Nephron (organoid): ENCODE data around the gene ZNF787.

ENCODE experiments used
- H3K27ac Mint-ChIP-seq, 3 experiments: 2 replicates each; pipeline ENCODE4 v1.8.0; 2020; ENCODE audit warnings: mixed read lengths in 3 of 3, mild to moderate bottlenecking in 2 of 3, moderate library complexity in 1 of 3
- H3K27me3 Mint-ChIP-seq: 2 replicates; pipeline ENCODE4 v1.8.0; 2021; ENCODE audit warnings: low read depth, mild to moderate bottlenecking, moderate library complexity, mixed read lengths
- H3K36me3 Mint-ChIP-seq: 2 replicates; pipeline ENCODE4 v1.8.0; 2020; ENCODE audit warnings: low read depth, mixed read lengths
- H3K4me1 Mint-ChIP-seq: 2 replicates; pipeline ENCODE4 v1.8.0; 2020; ENCODE audit warnings: mixed read lengths
- H3K4me3 Mint-ChIP-seq, 3 experiments: 2 replicates each; pipeline ENCODE4 v1.8.0; 2020; ENCODE audit warnings: mild to moderate bottlenecking in 3 of 3, mixed read lengths in 3 of 3, moderate library complexity in 2 of 3
- H3K9me3 Mint-ChIP-seq: 2 replicates; pipeline ENCODE4 v1.8.0; 2020; ENCODE audit warnings: mixed read lengths
- CTCF ChIP-seq, 3 experiments: fragments of 200-600 bp; sonication (generic); IDR thresholded peaks; one replicate each; pipeline ENCODE4 v1.5.0; 2021; ENCODE audit warnings: antibody characterized with exemption in 3 of 3; ENCODE audit not compliant: unreplicated experiment in 3 of 3

Gene ZNF787

DNA sequence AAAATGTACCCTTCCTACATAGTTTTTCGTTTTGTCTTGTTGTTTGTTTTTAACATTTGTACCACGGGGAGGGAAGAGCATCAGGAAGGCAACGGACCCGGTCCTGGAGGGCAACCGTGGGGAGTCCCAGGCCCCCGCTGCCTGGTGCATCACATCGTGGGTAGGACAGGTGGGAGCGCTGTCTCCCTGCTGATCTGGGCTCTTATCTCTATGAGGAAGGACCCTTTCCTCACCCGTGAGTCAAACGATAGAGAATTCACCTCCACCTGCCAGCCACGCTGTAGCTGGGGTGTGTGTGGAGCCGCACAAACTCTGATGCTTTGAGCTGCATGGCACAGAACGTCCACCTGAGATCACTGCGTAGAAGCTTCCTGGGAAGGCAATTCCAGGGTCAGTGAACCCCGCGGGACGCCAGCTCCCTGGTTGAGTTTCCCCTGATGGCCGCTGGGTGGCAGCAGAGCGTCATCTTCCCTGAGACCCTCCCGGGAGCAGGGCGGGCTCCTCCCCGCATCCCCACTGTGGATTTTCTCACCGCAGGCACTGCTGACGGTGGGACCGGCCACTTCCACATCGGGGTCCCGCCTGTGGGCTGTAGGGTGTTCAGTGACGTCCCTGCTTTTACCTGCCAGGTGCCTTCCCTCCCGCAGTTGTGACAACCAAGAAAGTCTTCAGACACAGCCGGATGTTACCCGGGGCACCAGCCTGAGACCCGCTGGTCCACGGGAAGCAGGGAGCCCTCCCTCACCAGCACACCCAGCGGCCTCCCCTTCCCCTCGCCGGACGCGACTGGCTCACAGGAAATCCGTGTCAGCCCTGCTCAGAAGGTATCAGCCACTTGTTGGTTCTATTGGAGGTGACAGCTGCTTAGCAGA, 54.7 kb downstream of the ZNF787 start:
- H3K4me3 Mint-ChIP-seq = peak overlapping the region; percentile 46 to 55 (median 54)

DNA sequence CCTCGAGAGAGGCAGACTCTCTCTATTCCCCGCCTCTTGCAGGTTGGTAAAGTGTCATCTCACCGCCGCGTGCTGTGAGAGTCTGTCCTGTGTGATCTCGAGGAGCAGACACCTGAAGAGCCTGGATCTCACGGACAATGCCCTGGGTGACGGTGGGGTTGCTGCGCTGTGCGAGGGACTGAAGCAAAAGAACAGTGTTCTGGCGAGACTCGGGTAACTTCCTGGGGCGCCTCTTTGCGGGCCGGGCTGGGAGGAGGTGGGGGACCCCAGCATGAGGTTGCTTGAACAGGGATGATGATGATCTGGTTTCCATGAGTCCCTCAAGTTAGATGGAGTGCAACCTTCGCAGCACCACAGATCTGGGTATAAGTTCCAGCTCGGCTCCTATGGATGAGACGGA, 67.5 kb downstream of the ZNF787 start:
- Mint-ChIP-seq H3K4me1 (no peaks in the 10 kb centered on the region), H3K36me3 (no peaks in the 10 kb centered on the region), H3K27ac (no peak overlapping the region), H3K9me3 (peaks cover 44% of the 10 kb centered on the region), H3K27me3 (no peaks in the 10 kb centered on the region), H3K4me3 (no peak overlapping the region)
- TF ChIP-seq CTCF (IDR thresholded peaks at IDR 0.05; ENCODE audit: unreplicated experiment in 3 of 3) = no peak

More for the DNA sequence above, 54.7 kb downstream of the ZNF787 start:
- Mint-ChIP-seq H3K27me3 (peaks cover 21% of the 10 kb centered on the region), H3K9me3 (peaks cover 4% of the 10 kb centered on the region), H3K4me1 (no peaks in the 10 kb centered on the region), H3K36me3 (no peaks in the 10 kb centered on the region), H3K27ac (no peak overlapping the region)
- peak; percentile 87 to 90 (median 90) for TF ChIP-seq CTCF (IDR thresholded peaks at IDR 0.05; ENCODE audit: unreplicated experiment in 3 of 3)
